AG04449 (cell line): ENCODE data around the gene BCORL1.
A peak's percentile ranks its signal among the peaks of the same experiment; 100 is the strongest.

Experiments
- CTCF ChIA-PET: fragments of 350-600 bp; formaldehyde crosslinking; extraction: SDS; loops from one replicate; lab custom pipeline; 2021; ENCODE audit warnings: antibody characterized with exemption; lab: Yijun Ruan, JAX
- POLR2A ChIA-PET: fragments of 400-600, 350-600 bp; formaldehyde crosslinking; extraction: SDS; loops from one replicate; lab custom pipeline; 2020; ENCODE audit warnings: antibody characterized with exemption, inconsistent platforms; lab: Yijun Ruan, JAX
- DNase-seq: peaks from one replicate; pipeline ENCODE4 v3.0.0-alpha.2; 2010; ENCODE audit warnings: low read depth, low spot score
- H3K4me3 ChIP-seq: 2 replicates; pipeline ENCODE4 v1.5.1; 2011; ENCODE audit warnings: low read depth, mild to moderate bottlenecking, control low read depth, low read length
- TF ChIP-seq, protein P1 (sequence below): IDR thresholded peaks from one replicate; pipeline ENCODE4 v1.5.1; 2011; ENCODE audit warnings: mild to moderate bottlenecking, moderate library complexity, low read length, control low read depth, inconsistent platforms; ENCODE audit not compliant: insufficient read depth; ENCODE audit errors: missing control alignments

BCORL1 gene

DNA sequence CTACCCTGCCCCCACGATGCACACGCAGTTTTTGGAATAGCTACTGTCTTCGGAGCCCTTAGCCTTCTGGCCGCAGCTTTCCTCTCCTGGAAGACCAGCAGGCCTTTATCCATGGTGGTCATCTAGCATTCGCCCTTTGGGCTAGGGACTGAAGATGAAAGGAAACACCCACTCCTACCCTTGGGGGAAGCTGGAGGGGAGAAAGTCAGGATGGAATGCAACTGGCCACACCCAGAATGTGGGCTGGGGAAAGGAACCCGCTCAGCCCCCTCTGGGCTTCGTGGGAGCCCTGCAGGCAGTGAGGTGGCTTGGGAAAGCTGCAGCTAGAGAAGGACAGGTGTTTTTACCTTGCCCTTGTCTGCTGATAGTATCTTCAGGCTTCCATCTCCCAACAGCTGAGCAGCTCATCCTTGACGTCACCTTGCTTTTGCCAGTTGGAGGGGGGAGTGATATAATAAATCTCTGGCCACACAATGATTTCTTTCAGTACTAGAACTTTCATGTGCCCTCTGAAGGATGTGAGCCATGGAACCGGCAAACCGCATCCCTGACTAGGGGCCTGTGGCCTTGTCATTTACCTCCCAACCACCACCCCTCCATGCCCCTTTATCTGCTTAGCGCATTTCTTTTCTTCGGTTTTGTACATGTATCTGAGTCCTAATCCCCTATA lies 68.9 kb downstream of the BCORL1 start:
- no peak overlapping the region for H3K4me3 ChIP-seq
- no peak for DNase-seq
- TF ChIP-seq, protein P1, sequence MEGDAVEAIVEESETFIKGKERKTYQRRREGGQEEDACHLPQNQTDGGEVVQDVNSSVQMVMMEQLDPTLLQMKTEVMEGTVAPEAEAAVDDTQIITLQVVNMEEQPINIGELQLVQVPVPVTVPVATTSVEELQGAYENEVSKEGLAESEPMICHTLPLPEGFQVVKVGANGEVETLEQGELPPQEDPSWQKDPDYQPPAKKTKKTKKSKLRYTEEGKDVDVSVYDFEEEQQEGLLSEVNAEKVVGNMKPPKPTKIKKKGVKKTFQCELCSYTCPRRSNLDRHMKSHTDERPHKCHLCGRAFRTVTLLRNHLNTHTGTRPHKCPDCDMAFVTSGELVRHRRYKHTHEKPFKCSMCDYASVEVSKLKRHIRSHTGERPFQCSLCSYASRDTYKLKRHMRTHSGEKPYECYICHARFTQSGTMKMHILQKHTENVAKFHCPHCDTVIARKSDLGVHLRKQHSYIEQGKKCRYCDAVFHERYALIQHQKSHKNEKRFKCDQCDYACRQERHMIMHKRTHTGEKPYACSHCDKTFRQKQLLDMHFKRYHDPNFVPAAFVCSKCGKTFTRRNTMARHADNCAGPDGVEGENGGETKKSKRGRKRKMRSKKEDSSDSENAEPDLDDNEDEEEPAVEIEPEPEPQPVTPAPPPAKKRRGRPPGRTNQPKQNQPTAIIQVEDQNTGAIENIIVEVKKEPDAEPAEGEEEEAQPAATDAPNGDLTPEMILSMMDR: no peak
- CTCF ChIA-PET: interaction anchor here (0.6 to 1.0 kb wide), 2 partner anchors 9 to 10 kb away, joined by 3 read pairs; no protein-coding TSS in a partner anchor
- POLR2A ChIA-PET: no interaction called here

DNA sequence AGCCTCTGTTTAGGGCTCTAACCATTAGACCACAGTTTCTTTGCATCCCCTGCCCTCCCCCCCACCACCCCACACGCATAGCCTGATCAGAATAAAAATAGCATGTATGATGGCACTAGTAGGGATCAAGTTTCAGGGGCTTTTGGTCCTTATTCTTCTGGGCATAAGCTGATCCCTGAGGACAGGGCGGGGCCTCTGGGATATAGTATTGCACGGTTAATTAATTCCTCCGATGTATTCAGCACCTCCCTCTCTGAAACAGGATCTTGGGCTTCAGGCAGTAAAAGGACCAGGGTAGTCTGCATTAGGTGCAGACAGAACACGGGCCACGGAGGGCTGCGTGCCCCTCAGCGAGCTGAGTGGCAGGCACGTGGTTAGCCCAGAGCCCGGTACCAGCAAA lies 70.8 kb downstream of the BCORL1 start:
- TF ChIP-seq, protein P1: no peak
- DNase-seq: no peak
- POLR2A ChIA-PET: no interaction called here
- CTCF ChIA-PET: interaction anchor here (1.3 to 1.5 kb wide), 2 partner anchors 25 to 128 kb away, joined by 6 to 7 read pairs; no protein-coding TSS in a partner anchor
- H3K4me3 ChIP-seq: no peak overlapping the region

DNA sequence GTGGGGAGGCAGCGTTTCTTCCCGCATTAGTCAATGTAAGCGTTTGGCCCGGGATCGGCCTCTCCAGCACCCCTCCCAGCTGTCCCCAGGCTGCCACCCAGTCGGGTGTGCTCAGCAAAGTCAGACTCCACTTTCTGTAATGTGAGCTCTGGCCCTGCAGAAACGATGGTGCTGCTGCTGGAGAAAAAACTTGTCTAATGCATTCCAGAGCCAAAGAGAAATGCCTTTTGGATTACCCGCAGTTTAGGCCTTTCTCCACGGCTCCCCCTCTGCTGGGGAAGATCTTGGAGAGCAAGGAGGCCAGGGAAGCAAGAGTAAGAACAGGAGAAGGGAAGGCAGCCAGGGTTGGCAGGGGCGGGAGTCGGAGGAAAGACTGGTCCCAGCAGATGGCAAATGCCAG lies 72.7 kb downstream of the BCORL1 start:
- TF ChIP-seq, protein P1: peak; percentile 29
- H3K4me3 ChIP-seq: no peak overlapping the region; the same call in 1 of the 2 replicates
- DNase-seq: peak; percentile 17
- CTCF ChIA-PET: interaction anchor here (0.8 to 1.5 kb wide), 4 partner anchors 11 to 450 kb away, joined by 3 to 7 read pairs (median 3); no protein-coding TSS in a partner anchor
- POLR2A ChIA-PET: no interaction called here

DNA sequence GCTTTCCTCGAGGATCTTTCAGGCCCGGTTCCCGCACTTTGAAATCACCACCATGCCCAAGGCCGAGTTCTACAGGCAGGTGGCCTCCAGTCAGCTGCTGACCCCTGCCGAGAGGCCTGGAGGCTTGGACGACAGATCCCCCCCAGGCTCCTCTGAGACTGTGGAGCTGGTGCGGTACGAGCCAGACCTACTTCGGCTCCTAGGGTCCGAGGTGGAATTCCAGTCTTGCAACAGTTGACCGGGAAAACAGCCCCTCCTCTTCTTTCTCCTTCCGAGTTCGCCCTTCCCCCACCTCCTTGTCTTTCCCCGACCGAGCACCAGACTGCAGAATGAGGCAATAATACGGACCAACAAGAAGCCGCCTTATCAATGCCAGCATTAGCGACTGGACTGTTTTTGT lies 73.5 kb downstream of the BCORL1 start:
- H3K4me3 ChIP-seq: no peak overlapping the region
- TF ChIP-seq, protein P1: no peak
- POLR2A ChIA-PET: no interaction called here
- CTCF ChIA-PET: interaction anchor here (0.7 to 1.9 kb wide), 4 partner anchors 10 to 451 kb away, joined by 3 to 6 read pairs (median 3); no protein-coding TSS in a partner anchor
- DNase-seq: no peak

DNA sequence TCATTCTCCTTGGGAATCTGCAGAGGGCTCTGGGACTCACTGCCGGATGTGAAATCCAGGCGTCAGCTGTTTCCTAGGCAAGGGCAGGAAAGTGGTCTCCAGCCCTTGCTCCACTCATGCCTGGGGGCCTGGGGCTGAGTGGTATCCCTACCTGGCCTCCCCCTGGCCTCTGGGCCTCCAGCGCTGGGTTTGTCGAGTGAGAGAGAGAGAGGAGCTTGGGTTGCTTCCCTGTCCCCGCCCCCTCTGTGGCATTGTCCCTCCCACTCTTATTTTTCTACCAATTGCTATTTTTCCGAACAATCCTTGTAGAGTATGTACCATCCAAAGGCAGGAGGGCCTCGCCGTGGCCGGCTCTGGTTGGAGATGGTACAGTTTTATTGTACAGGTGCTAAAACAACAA lies 74.8 kb downstream of the BCORL1 start:
- no peak for DNase-seq
- TF ChIP-seq, protein P1: no peak
- ChIA-PET POLR2A (no interaction called here), CTCF (interaction anchor here (1.9 kb wide), 1 partner anchor 448 kb away, joined by 6 read pairs; no protein-coding TSS in a partner anchor)
- H3K4me3 ChIP-seq: no peak overlapping the region

DNA sequence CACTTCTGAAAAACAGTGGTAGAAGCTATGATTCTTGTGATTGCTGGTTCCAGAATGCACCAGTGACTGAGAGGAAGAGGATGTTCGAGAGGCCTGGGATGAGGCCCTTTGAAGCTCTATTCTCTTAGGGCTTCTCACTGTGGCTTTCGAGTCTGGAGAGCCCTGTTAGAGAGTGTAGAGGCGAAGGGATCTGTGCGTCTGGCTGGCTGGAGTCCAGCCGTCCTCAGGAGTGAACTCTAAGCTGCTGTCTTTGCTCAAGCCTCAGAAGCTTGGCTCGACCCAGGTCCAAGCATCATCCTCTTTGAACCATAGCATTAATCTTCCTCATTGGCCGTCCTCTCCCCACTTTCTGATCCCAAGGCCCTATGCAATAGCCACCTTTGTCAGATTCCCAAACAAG lies 76.2 kb downstream of the BCORL1 start:
- ChIA-PET POLR2A (no interaction called here), CTCF (interaction anchor here (4.7 kb wide), 1 partner anchor 134 kb away, joined by 130 read pairs; no protein-coding TSS in a partner anchor)
- TF ChIP-seq, protein P1: no peak
- no peak for DNase-seq
- H3K4me3 ChIP-seq: no peak overlapping the region
